ENCODE results near the gene ALG3. TPM values are rescaled to one million over a fixed set of nuclear protein-coding genes. Genes with fewer than 3 reads are reported as not detected.

Gene ALG3
- total RNA-seq, 3 donors from 2014 or later (not counting 1 experiment from before 2014, with no cell fraction given): 18.4 to 21.8 (median 20.4) TPM

DNA sequence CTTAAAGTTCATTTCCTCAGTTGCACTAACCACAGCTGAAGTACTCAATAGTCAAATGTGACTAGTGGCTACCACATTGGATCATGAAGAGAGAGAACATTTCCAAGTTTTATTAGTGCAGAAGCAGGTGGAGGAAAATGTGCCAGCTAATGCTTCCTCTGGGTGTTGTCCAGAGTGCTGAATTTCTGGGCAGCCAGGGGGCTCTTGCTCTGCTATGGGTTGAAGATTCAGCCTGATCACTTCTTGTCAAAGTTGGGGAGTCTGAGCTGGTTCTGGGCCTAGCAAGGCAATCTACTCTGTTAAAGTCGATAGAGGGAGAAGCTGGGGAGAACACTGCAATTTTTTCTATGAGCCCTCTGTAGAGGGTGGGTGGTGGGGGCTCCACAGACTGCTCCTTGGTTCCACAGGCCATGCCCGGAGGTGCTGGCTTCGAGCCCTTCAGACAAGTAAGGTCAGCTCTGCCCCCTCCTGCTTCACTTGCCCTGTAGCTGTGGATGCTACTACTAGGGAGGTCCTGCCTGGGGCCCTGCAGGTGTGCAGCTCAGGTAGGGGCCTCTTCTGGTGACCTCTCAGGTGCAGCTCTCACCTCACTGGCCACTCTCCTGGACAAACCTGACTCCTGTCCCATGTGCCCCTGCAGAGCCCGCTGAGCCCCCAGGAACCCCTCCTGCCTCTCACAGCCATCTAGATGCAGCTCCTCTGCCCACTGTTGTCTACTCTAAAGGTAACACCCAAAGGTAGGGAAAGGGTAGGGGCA lies 8.2 kb downstream of the ALG3 start:
- H3K36me3 Mint-ChIP-seq: peaks cover 12% of the 10 kb centered on the region
- H3K4me1 ChIP-seq (ENCODE audit: control insufficient read depth, insufficient read depth, low read length): no peaks in the 10 kb centered on the region
- TF ChIP-seq, protein P1, sequence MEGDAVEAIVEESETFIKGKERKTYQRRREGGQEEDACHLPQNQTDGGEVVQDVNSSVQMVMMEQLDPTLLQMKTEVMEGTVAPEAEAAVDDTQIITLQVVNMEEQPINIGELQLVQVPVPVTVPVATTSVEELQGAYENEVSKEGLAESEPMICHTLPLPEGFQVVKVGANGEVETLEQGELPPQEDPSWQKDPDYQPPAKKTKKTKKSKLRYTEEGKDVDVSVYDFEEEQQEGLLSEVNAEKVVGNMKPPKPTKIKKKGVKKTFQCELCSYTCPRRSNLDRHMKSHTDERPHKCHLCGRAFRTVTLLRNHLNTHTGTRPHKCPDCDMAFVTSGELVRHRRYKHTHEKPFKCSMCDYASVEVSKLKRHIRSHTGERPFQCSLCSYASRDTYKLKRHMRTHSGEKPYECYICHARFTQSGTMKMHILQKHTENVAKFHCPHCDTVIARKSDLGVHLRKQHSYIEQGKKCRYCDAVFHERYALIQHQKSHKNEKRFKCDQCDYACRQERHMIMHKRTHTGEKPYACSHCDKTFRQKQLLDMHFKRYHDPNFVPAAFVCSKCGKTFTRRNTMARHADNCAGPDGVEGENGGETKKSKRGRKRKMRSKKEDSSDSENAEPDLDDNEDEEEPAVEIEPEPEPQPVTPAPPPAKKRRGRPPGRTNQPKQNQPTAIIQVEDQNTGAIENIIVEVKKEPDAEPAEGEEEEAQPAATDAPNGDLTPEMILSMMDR (IDR thresholded peaks at IDR 0.05): no peak
- no peaks in the 10 kb centered on the region for H3K9me3 ChIP-seq (ENCODE audit: control insufficient read depth, insufficient read depth, low read length)
- no peak overlapping the region for H3K27ac ChIP-seq (ENCODE audit: low read length)
- no peak overlapping the region for H3K4me3 Mint-ChIP-seq
- H3K27me3 Mint-ChIP-seq (ENCODE audit: low read depth in 2 of 2): no peaks in the 10 kb centered on the region
- H3K27ac Mint-ChIP-seq: no peak overlapping the region
- H3K4me3 ChIP-seq (ENCODE audit: low read length): no peak overlapping the region
- H3K27me3 ChIP-seq (ENCODE audit: control insufficient read depth, insufficient read depth, low read length): no peaks in the 10 kb centered on the region
- ATAC-seq (no peak), DNase-seq (peak in 1 of 2 donors; percentile 28)
- WGBS (ENCODE audit: insufficient coverage): 83% methylated on average over 4 of the region's 4 CpGs
- intact Hi-C loops (cut with micrococcal nuclease): loop anchor here (10.0 kb wide), 2 partner anchors 106 to 346 kb away; partner anchors contain the start of gene EIF2B5
- no peaks in the 10 kb centered on the region for H3K9me3 Mint-ChIP-seq
- peaks cover 0 to 8% of the 10 kb centered on the region in 2 donors for H3K4me1 Mint-ChIP-seq
- H3K36me3 ChIP-seq (ENCODE audit: control insufficient read depth, insufficient read depth, low read length): peaks cover 35% of the 10 kb centered on the region

DNA sequence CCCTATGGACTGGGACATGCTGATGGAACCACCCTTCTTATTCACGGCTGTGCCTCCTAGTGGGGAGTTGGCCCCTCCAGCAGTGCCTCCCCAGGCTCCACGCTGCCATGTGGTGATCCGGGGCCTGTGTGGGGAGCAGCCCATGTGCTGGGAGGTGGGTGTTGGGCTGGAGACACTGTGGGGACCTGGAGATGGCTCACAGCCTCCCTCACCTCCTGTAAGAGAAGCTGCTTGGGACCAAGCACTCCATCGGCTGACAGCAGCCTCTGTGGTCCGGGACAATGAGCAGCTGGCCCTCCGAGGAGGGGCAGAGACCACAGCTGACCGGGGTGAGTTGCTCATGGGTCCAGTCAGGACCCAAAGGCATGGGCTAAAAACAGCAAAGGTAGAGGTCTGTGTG lies 9.1 kb downstream of the ALG3 start:
- 83% methylated on average over 7 of the region's 7 CpGs for WGBS (ENCODE audit: insufficient coverage)
- Mint-ChIP-seq H3K4me3 (no peak overlapping the region), H3K27me3 (ENCODE audit: low read depth in 2 of 2) (no peaks in the 10 kb centered on the region), H3K9me3 (no peaks in the 10 kb centered on the region), H3K27ac (peak overlapping the region in 1 of 2 donors; percentile 39), H3K36me3 (peaks cover 6% of the 10 kb centered on the region), H3K4me1 (peaks cover 0 to 4% of the 10 kb centered on the region in 2 donors)
- Histone ChIP-seq H3K4me3 (ENCODE audit: low read length) (no peak overlapping the region), H3K4me1 (ENCODE audit: control insufficient read depth, insufficient read depth, low read length) (no peaks in the 10 kb centered on the region), H3K27ac (ENCODE audit: low read length) (no peak overlapping the region), H3K36me3 (ENCODE audit: control insufficient read depth, insufficient read depth, low read length) (peaks cover 27% of the 10 kb centered on the region), H3K9me3 (ENCODE audit: control insufficient read depth, insufficient read depth, low read length) (no peaks in the 10 kb centered on the region), H3K27me3 (ENCODE audit: control insufficient read depth, insufficient read depth, low read length) (no peaks in the 10 kb centered on the region)
- TF ChIP-seq, protein P1 (IDR thresholded peaks at IDR 0.05): no peak
- intact Hi-C loops (cut with micrococcal nuclease): loop anchor here (10.0 kb wide), 2 partner anchors 105 to 345 kb away; partner anchors contain the start of gene EIF2B5
- ATAC-seq (no peak), DNase-seq (no peak)

DNA sequence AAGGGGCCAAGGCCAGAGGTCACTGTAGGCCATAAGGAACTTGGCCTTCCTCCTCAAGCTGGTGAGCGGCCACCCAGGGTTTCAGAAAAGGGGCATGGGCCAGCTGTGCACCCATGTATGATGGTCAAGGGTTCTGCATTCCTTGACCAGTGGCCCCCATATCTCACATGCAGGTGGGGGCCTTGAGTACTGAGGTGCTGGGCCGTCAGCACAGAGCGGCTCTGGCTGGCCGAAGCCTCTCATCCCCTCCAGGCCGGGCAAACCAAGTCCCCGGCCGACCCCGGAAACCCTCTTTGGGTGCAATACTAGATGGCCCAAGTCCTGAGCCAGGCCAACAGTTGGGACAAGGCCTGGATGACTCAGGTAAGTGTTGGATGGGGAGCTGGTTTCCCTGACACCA lies 9.5 kb downstream of the ALG3 start:
- no peak overlapping the region for H3K27ac ChIP-seq (ENCODE audit: low read length)
- intact Hi-C loops (cut with micrococcal nuclease): no loop called here
- H3K9me3 ChIP-seq (ENCODE audit: control insufficient read depth, insufficient read depth, low read length): no peaks in the 10 kb centered on the region
- ATAC-seq: no peak
- no peak for DNase-seq
- H3K4me3 Mint-ChIP-seq: no peak overlapping the region
- H3K36me3 Mint-ChIP-seq: peaks cover under 1% of the 10 kb centered on the region
- H3K27ac Mint-ChIP-seq: no peak overlapping the region
- WGBS (ENCODE audit: insufficient coverage): 91% methylated on average over 8 of the region's 8 CpGs
- no peaks in the 10 kb centered on the region for H3K27me3 Mint-ChIP-seq (ENCODE audit: low read depth in 2 of 2)
- no peak overlapping the region for H3K4me3 ChIP-seq (ENCODE audit: low read length)
- no peaks in the 10 kb centered on the region for H3K27me3 ChIP-seq (ENCODE audit: control insufficient read depth, insufficient read depth, low read length)
- TF ChIP-seq, protein P1 (IDR thresholded peaks at IDR 0.05): no peak
- peaks cover 22% of the 10 kb centered on the region for H3K36me3 ChIP-seq (ENCODE audit: control insufficient read depth, insufficient read depth, low read length)
- no peaks in the 10 kb centered on the region for H3K9me3 Mint-ChIP-seq
- H3K4me1 ChIP-seq (ENCODE audit: control insufficient read depth, insufficient read depth, low read length): no peaks in the 10 kb centered on the region
- H3K4me1 Mint-ChIP-seq: no peaks in the 10 kb centered on the region
